Measurements from ENCODE around the gene RGMB. TPM values are rescaled to one million over a fixed set of nuclear protein-coding genes. Genes with fewer than 3 reads are reported as not detected.

The RGMB gene
- total RNA-seq, 1 experiment from 2014 or later = 16.4 TPM

GRCh38 chr5:98795243-98795642 lies 21.8 kb downstream of the RGMB start:
- TSS peak; percentile 9 for BruUV-seq (replicated peaks)
- no peak for TF ChIP-seq CTCF (IDR thresholded peaks at IDR 0.05; ENCODE audit: insufficient read depth in 1 of 2, low read depth in 1 of 2, low read length in 1 of 2, severe bottlenecking in 1 of 2, unreplicated experiment in 1 of 2)
- Histone ChIP-seq H3K27me3 (replicated peaks; ENCODE audit: control insufficient read depth, insufficient read depth, low read length) (no peaks in the 10 kb centered on the region), H3K4me1 (no peaks in the 10 kb centered on the region), H3K9me3 (no peaks in the 10 kb centered on the region), H3K4me3 (ENCODE audit: low read depth, low read length) (no peak overlapping the region), H3K36me3 (ENCODE audit: control insufficient read depth, insufficient read depth, low read length) (peaks cover 3% of the 10 kb centered on the region)
- ChIA-PET CTCF (interaction anchor here (1.1 kb wide), 1 partner anchor 1497 kb away, joined by 5 read pairs; no protein-coding TSS in a partner anchor), POLR2A (no interaction called here)
- no peak overlapping the region for H3K4me3 Mint-ChIP-seq (ENCODE audit: unreplicated experiment)
- no peaks in the 10 kb centered on the region for H3K27me3 Mint-ChIP-seq (ENCODE audit: insufficient read depth, unreplicated experiment)
- no peak for DNase-seq
- H3K9me3 Mint-ChIP-seq (ENCODE audit: unreplicated experiment) = no peaks in the 10 kb centered on the region
- H3K36me3 Mint-ChIP-seq (ENCODE audit: insufficient read depth, unreplicated experiment) = peaks cover 19% of the 10 kb centered on the region
- H3K4me1 Mint-ChIP-seq (ENCODE audit: low read depth, unreplicated experiment) = peaks cover 7% of the 10 kb centered on the region
- H3K27ac Mint-ChIP-seq (ENCODE audit: unreplicated experiment) = no peak overlapping the region
- intact Hi-C loops (cut with micrococcal nuclease; ENCODE audit: unreplicated experiment) = no loop called here

- CTCF ChIA-PET = interaction anchor here (0.6 to 1.9 kb wide), 7 partner anchors 12 to 1498 kb away, joined by 3 to 20 read pairs (median 5); no protein-coding TSS in a partner anchor
- Mint-ChIP-seq H3K36me3 (ENCODE audit: insufficient read depth, unreplicated experiment) (peaks cover 15% of the 10 kb centered on the region), H3K4me1 (ENCODE audit: low read depth, unreplicated experiment) (peaks cover 7% of the 10 kb centered on the region), H3K27me3 (ENCODE audit: insufficient read depth, unreplicated experiment) (no peaks in the 10 kb centered on the region), H3K9me3 (ENCODE audit: unreplicated experiment) (no peaks in the 10 kb centered on the region), H3K4me3 (ENCODE audit: unreplicated experiment) (peak overlapping the region; percentile 17), H3K27ac (ENCODE audit: unreplicated experiment) (peak overlapping the region; percentile 62)
- peak; percentile 65 to 86 for TF ChIP-seq CTCF (IDR thresholded peaks at IDR 0.05; ENCODE audit: insufficient read depth in 1 of 2, low read depth in 1 of 2, low read length in 1 of 2, severe bottlenecking in 1 of 2, unreplicated experiment in 1 of 2)
- H3K36me3 ChIP-seq (ENCODE audit: control insufficient read depth, insufficient read depth, low read length) = peaks cover 3% of the 10 kb centered on the region
- no TSS peak for BruUV-seq (replicated peaks)
- no peaks in the 10 kb centered on the region for H3K9me3 ChIP-seq
- peak; percentile 62 to 71 for DNase-seq
- intact Hi-C loops (cut with micrococcal nuclease; ENCODE audit: unreplicated experiment) = loop anchor here (1.0 kb wide), 3 partner anchors 23 to 1499 kb away; partner anchors contain the start of gene RGMB
- no peaks in the 10 kb centered on the region for H3K27me3 ChIP-seq (replicated peaks; ENCODE audit: control insufficient read depth, insufficient read depth, low read length)
- POLR2A ChIA-PET = no interaction called here
- H3K4me1 ChIP-seq = no peaks in the 10 kb centered on the region
- no peak overlapping the region for H3K4me3 ChIP-seq (ENCODE audit: low read depth, low read length)
These were observed 22.9 kb downstream of the RGMB start for GRCh38 chr5:98796197-98796972.

GRCh38 chr5:98798371-98798770 lies 24.9 kb downstream of the RGMB start:
- H3K9me3 ChIP-seq = no peaks in the 10 kb centered on the region
- intact Hi-C loops (cut with micrococcal nuclease; ENCODE audit: unreplicated experiment) = no loop called here
- H3K4me3 ChIP-seq (ENCODE audit: low read depth, low read length) = no peak overlapping the region
- no peaks in the 10 kb centered on the region for H3K4me1 ChIP-seq
- Mint-ChIP-seq H3K36me3 (ENCODE audit: insufficient read depth, unreplicated experiment) (peaks cover 10% of the 10 kb centered on the region), H3K9me3 (ENCODE audit: unreplicated experiment) (no peaks in the 10 kb centered on the region), H3K27me3 (ENCODE audit: insufficient read depth, unreplicated experiment) (no peaks in the 10 kb centered on the region), H3K4me3 (ENCODE audit: unreplicated experiment) (no peak overlapping the region), H3K27ac (ENCODE audit: unreplicated experiment) (no peak overlapping the region), H3K4me1 (ENCODE audit: low read depth, unreplicated experiment) (peaks cover 7% of the 10 kb centered on the region)
- POLR2A ChIA-PET = interaction anchor here (0.6 kb wide), 1 partner anchor 24 kb away, joined by 3 read pairs; no protein-coding TSS in a partner anchor
- no TSS peak for BruUV-seq (replicated peaks)
- no peaks in the 10 kb centered on the region; the same call in 1 of the 2 replicates for H3K36me3 ChIP-seq (ENCODE audit: control insufficient read depth, insufficient read depth, low read length)
- no peak for TF ChIP-seq CTCF (IDR thresholded peaks at IDR 0.05; ENCODE audit: insufficient read depth in 1 of 2, low read depth in 1 of 2, low read length in 1 of 2, severe bottlenecking in 1 of 2, unreplicated experiment in 1 of 2)
- no peaks in the 10 kb centered on the region for H3K27me3 ChIP-seq (replicated peaks; ENCODE audit: control insufficient read depth, insufficient read depth, low read length)
- no peak for DNase-seq
- CTCF ChIA-PET = no interaction called here

Measured in Caco-2 (cell line).